Endothelial cell of umbilical vein (primary cell): ENCODE measurements around the gene SNX5. TPM values are rescaled to one million over a fixed set of nuclear protein-coding genes. Genes with fewer than 3 reads are reported as not detected.

Source experiments
- BruUV-seq: library from RNA; stranded (reverse); fragments of 400-500 nt; replicated peaks from 2 replicates; lab custom pipeline; 2021; lab: Mats Ljungman, UMichigan
- CTCF ChIA-PET: fragments of 300-600, 350-600 bp; sonication (Branson Sonifier 250); formaldehyde crosslinking; loops from one replicate; lab custom pipeline; 2021; ENCODE audit warnings: antibody characterized with exemption, inconsistent platforms; lab: Charles Lee
- POLR2A ChIA-PET: fragments of 300-600, 350-600 bp; sonication (Branson Sonifier 250); formaldehyde crosslinking; loops from one replicate; lab custom pipeline; 2021; ENCODE audit warnings: antibody characterized with exemption, inconsistent platforms; lab: Charles Lee
- DNase-seq: peaks from one replicate; pipeline ENCODE4 v3.0.0-alpha.2; 2011; ENCODE audit warnings: low read depth, low spot score
- FAIRE-seq: peaks from 2 replicates; lab custom pipeline; 2011; peaks lifted over from hg19 to GRCh38; lab: Jason Lieb, UNC
- H2AFZ ChIP-seq: 2 replicates; pipeline ENCODE4 v1.6.0; 2012; ENCODE audit warnings: low read depth, low read length, control low read depth, inconsistent platforms
- H3K27ac ChIP-seq: 2 replicates; pipeline ENCODE4 v1.5.1; 2011; ENCODE audit warnings: low read depth, mild to moderate bottlenecking, control low read depth, low read length, moderate library complexity; ENCODE audit not compliant: insufficient read depth
- H3K27me3 ChIP-seq, 2 experiments: 2 replicates each; pipeline versions ENCODE4 v1.6.0 to v1.6.1; 2011; ENCODE audit warnings: low read length in 2 of 2, mixed read lengths in 1 of 2; ENCODE audit not compliant: control insufficient read depth in 2 of 2, insufficient read depth in 2 of 2
- H3K36me3 ChIP-seq, 2 experiments: 2 replicates in 1 of 2; 3 replicates in 1 of 2; pipeline ENCODE4 v1.5.1; 2011; ENCODE audit warnings: low read length in 2 of 2, mild to moderate bottlenecking in 1 of 2, moderate library complexity in 1 of 2; ENCODE audit not compliant: control insufficient read depth in 2 of 2, insufficient read depth in 2 of 2; ENCODE audit errors: extremely low read depth in 1 of 2
- H3K4me1 ChIP-seq: 3 replicates; pipeline ENCODE4 v1.5.1; 2011; ENCODE audit warnings: mild to moderate bottlenecking, low read length; ENCODE audit not compliant: control insufficient read depth, insufficient read depth; ENCODE audit errors: extremely low read depth
- H3K4me2 ChIP-seq: 2 replicates; pipeline ENCODE4 v1.6.1; 2011; ENCODE audit warnings: low read length, control low read depth, mixed read lengths; ENCODE audit not compliant: insufficient read depth
- H3K4me3 ChIP-seq, 3 experiments: fragments of 200-600 bp in 1 of 3; sonication (generic), shearing (Covaris generic) in 1 of 3; replicated peaks in 1 of 3; 2 replicates each; pipeline ENCODE4 v1.5.1; 2011 to 2016; ENCODE audit warnings: control low read depth in 3 of 3, low read length in 3 of 3, mild to moderate bottlenecking in 2 of 3, inconsistent platforms in 1 of 3, low read depth in 1 of 3, moderate library complexity in 1 of 3; ENCODE audit not compliant: insufficient read depth in 1 of 3
- H3K79me2 ChIP-seq: 2 replicates; pipeline ENCODE4 v1.6.0; 2012; ENCODE audit warnings: low read length, inconsistent platforms; ENCODE audit not compliant: control insufficient read depth, insufficient read depth
- H3K9ac ChIP-seq: replicated peaks from 2 replicates; pipeline ENCODE3; 2011; ENCODE audit warnings: low read length, control low read depth; ENCODE audit not compliant: insufficient read depth; ENCODE audit errors: extremely low read depth
- H3K9me1 ChIP-seq: replicated peaks from 3 replicates; pipeline ENCODE4 v1.6.0; 2011; ENCODE audit warnings: mild to moderate bottlenecking, low read length; ENCODE audit not compliant: control insufficient read depth, insufficient read depth; ENCODE audit errors: extremely low read depth
- H3K9me3 ChIP-seq: replicated peaks from 2 replicates; pipeline ENCODE4 v1.5.1; 2012; ENCODE audit warnings: low read length, inconsistent platforms; ENCODE audit not compliant: control insufficient read depth, insufficient read depth
- H4K20me1 ChIP-seq: replicated peaks from 2 replicates; pipeline ENCODE3; 2011; ENCODE audit warnings: mild to moderate bottlenecking, low read length; ENCODE audit not compliant: control insufficient read depth, insufficient read depth; ENCODE audit errors: extremely low read depth
- EZH2 ChIP-seq: IDR thresholded peaks from 2 replicates; pipeline ENCODE4 v1.6.1; 2012; ENCODE audit warnings: borderline replicate concordance, low read depth, mild to moderate bottlenecking, moderate library complexity, low read length, inconsistent platforms; ENCODE audit not compliant: severe bottlenecking
- FOS ChIP-seq: IDR thresholded peaks from 2 replicates; pipeline ENCODE4 v1.6.1; 2011; ENCODE audit warnings: mild to moderate bottlenecking, low read length, moderate library complexity, borderline replicate concordance; ENCODE audit not compliant: insufficient read depth
- GATA2 ChIP-seq: IDR thresholded peaks from 2 replicates; pipeline ENCODE4 v1.7.0; 2011; ENCODE audit warnings: low read depth, mild to moderate bottlenecking, moderate library complexity, mixed read lengths, low read length; ENCODE audit not compliant: insufficient read length, insufficient read depth
- POLR2A ChIP-seq: IDR thresholded peaks from 2 replicates; pipeline ENCODE4 v1.6.1; 2012; ENCODE audit warnings: low read depth, mild to moderate bottlenecking, control low read depth, low read length
- POLR2AphosphoS5 ChIP-seq: IDR thresholded peaks from 2 replicates; pipeline ENCODE4 v1.6.1; 2012; ENCODE audit warnings: low read depth, mild to moderate bottlenecking, control low read depth, low read length, moderate library complexity; ENCODE audit not compliant: insufficient read depth
- dilution Hi-C: fragments of 300-500 bp; cut with MboI; formaldehyde crosslinking; loops from one replicate; pipeline ENCODE4 v1.15.0; 2019; ENCODE audit warnings: low sequenced_read_pairs; ENCODE audit not compliant: extremely low pct_ligation_motif_present
- intact Hi-C: fragments of 100-400 bp; cut with micrococcal nuclease; formaldehyde crosslinking; loops from one replicate; pipeline ENCODE4 v1.10.0; 2022
- polyA plus RNA-seq, 4 experiments: library from polyadenylated mRNA; depleted of rRNA in 3 of 4; stranded (reverse) in 3 of 4; unstranded in 1 of 4; fragments of >200 nt; gene quantifications; 2 replicates each; pipeline versions ENCODE4 v1.2.1 to v1.2.3, GENCODE V29; 2011 to 2012; ENCODE audit warnings: missing spikeins in 1 of 4
- total RNA-seq: library from RNA; stranded (reverse); gene quantifications from 2 replicates; pipeline ENCODE4 v1.2.3, GENCODE V29; 2021
- TF ChIP-seq, protein P1 (sequence below): IDR thresholded peaks from 2 replicates; pipeline ENCODE4 v1.6.1; 2011; ENCODE audit not compliant: insufficient read depth, insufficient read length
- TF ChIP-seq, protein P2 (sequence below), 2 donors: IDR thresholded peaks; 1 replicate in 1 of 2; 2 replicates in 1 of 2; pipeline ENCODE4 v1.5.1; 2011; ENCODE audit warnings: low read length in 2 of 2, mild to moderate bottlenecking in 2 of 2, moderate library complexity in 2 of 2, control low read depth in 1 of 2, inconsistent platforms in 1 of 2, low read depth in 1 of 2; ENCODE audit not compliant: insufficient read depth in 1 of 2; ENCODE audit errors: extremely low read depth in 1 of 2

SNX5 gene
- total and polyA plus RNA-seq, 2 donors (not counting 3 experiments of a cell fraction or from before 2014, with no cell fraction given), result 76.2 to 121 TPM

DNA sequence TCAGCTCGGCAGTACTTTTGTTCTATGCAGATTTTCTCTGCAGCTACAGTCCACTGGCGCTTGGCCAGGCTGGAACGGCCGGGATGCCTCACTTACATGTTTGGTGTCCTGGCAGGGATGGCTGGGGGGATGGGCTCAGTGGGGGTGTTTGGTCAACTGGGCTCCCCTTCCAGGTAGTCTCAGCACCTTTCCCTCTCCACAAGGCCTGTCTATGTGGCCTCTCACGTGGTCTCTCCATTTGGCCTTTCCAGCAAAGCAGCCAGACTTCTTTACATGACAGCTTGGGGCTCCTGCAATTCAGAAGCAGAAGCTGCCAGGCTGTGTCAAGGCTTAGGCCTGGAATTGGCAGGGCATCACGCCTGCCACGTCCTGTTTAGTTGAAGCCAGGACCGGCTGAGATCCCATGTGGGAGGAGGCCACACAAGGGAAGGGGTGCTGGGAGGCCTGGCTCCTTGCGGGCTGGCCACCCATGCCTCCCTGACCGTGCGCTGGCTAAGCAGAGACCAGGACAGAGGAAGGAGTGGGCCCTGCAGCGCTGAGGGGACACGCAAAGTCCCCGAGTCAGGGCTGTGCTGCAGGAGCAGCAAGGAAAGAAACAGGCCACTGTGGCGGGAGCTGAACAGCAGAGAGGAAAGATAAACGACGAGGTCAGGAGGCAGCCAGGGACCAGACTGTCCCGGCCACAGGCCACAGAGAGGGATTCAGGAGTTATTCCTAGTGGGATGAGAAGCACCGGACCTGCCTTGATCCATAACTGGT lies 39.1 kb upstream of the SNX5 start:
- DNase-seq, result no peak
- Histone ChIP-seq H3K27ac (no peak overlapping the region), H3K27me3 (no peaks in the 10 kb centered on the region), H3K4me1 (no peaks in the 10 kb centered on the region), H3K9me1 (no peaks in the 10 kb centered on the region), H3K9ac (no peak overlapping the region), H3K9me3 (no peaks in the 10 kb centered on the region), H4K20me1 (no peaks in the 10 kb centered on the region), H2AFZ (no peak overlapping the region), H3K4me3 (no peak overlapping the region), H3K4me2 (no peak overlapping the region), H3K79me2 (no peaks in the 10 kb centered on the region), H3K36me3 (no peaks in the 10 kb centered on the region)
- no TSS peak for BruUV-seq
- FAIRE-seq, result no peak
- ChIA-PET POLR2A (no interaction called here), CTCF (no interaction called here)
- dilution Hi-C loops (no loop called here), intact Hi-C loops (no loop called here)
- TF ChIP-seq, protein P1, sequence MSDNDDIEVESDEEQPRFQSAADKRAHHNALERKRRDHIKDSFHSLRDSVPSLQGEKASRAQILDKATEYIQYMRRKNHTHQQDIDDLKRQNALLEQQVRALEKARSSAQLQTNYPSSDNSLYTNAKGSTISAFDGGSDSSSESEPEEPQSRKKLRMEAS, result no peak
- TF ChIP-seq POLR2AphosphoS5, result no peak
- TF ChIP-seq EZH2, result no peak
- no peak for TF ChIP-seq FOS
- TF ChIP-seq, protein P2, sequence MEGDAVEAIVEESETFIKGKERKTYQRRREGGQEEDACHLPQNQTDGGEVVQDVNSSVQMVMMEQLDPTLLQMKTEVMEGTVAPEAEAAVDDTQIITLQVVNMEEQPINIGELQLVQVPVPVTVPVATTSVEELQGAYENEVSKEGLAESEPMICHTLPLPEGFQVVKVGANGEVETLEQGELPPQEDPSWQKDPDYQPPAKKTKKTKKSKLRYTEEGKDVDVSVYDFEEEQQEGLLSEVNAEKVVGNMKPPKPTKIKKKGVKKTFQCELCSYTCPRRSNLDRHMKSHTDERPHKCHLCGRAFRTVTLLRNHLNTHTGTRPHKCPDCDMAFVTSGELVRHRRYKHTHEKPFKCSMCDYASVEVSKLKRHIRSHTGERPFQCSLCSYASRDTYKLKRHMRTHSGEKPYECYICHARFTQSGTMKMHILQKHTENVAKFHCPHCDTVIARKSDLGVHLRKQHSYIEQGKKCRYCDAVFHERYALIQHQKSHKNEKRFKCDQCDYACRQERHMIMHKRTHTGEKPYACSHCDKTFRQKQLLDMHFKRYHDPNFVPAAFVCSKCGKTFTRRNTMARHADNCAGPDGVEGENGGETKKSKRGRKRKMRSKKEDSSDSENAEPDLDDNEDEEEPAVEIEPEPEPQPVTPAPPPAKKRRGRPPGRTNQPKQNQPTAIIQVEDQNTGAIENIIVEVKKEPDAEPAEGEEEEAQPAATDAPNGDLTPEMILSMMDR (IDR thresholded peaks at IDR 0.05; ENCODE audit: extremely low read depth in 1 of 2, insufficient read depth in 1 of 2, low read depth in 1 of 2, low read length in 2 of 2), result no peak
- TF ChIP-seq GATA2, result no peak
- no peak for TF ChIP-seq POLR2A
